ENCODE data around the gene AIFM3. TPM values are rescaled to one million over a fixed set of nuclear protein-coding genes. Genes with fewer than 3 reads are reported as not detected.

The AIFM3 gene
- total and polyA plus RNA-seq, 2 of the 13 experiments (the other 11 are each of a cell fraction or from before 2014, with no cell fraction given): 9.0 to 15.3 TPM

DNA sequence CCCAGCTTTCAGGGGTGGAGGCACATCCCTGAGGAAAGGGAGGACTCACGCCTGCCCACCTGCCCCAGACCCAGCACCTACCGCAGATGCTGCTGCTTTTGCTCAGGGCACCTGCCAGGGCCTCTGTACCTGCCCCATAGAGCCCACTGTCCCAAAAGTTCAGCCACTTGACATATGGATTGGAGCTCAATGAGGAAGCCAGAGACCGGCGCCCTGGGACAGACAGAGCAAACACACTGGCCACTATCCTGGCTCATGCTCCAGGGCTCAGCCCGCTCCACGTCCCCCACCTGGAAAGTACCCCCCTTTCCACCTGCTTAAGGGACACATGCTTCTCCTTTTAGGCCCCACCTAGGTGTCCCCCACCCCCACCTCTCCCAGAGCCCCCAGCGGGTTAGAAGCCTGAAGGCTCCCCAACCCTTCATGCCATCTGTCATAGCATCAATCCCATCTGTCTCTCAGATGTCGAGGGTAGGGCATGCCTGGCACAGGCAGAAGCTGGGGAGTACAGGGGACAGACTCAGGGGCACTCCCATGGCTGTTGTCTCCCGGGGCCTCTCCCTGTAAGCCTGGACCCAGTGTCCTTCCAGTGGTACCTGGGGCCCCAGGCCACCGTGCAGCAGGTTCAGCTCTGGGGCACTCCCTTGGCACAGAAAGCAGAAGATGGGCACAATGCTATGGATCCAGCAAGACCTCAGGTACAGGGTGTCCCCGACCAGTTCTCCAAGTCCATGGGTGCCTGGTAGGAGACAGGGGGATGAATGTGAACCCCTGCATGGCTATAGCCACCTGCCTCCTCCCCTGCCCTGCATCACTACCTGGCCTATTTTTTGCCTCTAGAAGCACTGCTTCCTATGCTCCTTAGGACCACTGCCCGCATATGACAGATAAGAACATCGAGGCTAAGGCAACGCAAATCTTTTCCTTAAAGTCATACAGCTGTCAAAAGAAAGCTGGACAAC lies 45.7 kb downstream of the AIFM3 start (continued):
- TF ChIP-seq GATA4 (IDR thresholded peaks at IDR 0.05; ENCODE audit: borderline replicate concordance, low read depth) (no peak), TMF1 (CRISPR knock-in tag; IDR thresholded peaks at IDR 0.05; ENCODE audit: low read depth) (no peak), CCAR2 (optimal IDR thresholded peaks at IDR 0.05; ENCODE audit: low read depth, low read length) (no peak), BRD4 (CRISPR knock-in tag; IDR thresholded peaks at IDR 0.05) (no peak), GABPA (IDR thresholded peaks at IDR 0.05; ENCODE audit: low read depth, low read length) (no peak), GABPA (CRISPR knock-in tag; IDR thresholded peaks at IDR 0.05; ENCODE audit: low read depth) (no peak), AKNA (CRISPR knock-in tag; IDR thresholded peaks at IDR 0.05; ENCODE audit: borderline replicate concordance) (no peak), MIER2 (CRISPR knock-in tag; IDR thresholded peaks at IDR 0.05) (no peak), ZSCAN25 (CRISPR knock-in tag; IDR thresholded peaks at IDR 0.05) (no peak)
- TF ChIP-seq, protein P1, sequence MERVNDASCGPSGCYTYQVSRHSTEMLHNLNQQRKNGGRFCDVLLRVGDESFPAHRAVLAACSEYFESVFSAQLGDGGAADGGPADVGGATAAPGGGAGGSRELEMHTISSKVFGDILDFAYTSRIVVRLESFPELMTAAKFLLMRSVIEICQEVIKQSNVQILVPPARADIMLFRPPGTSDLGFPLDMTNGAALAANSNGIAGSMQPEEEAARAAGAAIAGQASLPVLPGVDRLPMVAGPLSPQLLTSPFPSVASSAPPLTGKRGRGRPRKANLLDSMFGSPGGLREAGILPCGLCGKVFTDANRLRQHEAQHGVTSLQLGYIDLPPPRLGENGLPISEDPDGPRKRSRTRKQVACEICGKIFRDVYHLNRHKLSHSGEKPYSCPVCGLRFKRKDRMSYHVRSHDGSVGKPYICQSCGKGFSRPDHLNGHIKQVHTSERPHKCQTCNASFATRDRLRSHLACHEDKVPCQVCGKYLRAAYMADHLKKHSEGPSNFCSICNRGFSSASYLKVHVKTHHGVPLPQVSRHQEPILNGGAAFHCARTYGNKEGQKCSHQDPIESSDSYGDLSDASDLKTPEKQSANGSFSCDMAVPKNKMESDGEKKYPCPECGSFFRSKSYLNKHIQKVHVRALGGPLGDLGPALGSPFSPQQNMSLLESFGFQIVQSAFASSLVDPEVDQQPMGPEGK (CRISPR knock-in tag; IDR thresholded peaks at IDR 0.05): no peak
